NOMO-1 treated with dmso at 0.1 percent for 144 hours (cell line): ENCODE measurements around the gene ZNF48.

Experiments used
- DNase-seq: peaks from one replicate; lab custom pipeline; 2025; ENCODE audit not compliant: unreplicated experiment; lab: John Stamatoyannopoulos, UW

The ZNF48 gene

DNA sequence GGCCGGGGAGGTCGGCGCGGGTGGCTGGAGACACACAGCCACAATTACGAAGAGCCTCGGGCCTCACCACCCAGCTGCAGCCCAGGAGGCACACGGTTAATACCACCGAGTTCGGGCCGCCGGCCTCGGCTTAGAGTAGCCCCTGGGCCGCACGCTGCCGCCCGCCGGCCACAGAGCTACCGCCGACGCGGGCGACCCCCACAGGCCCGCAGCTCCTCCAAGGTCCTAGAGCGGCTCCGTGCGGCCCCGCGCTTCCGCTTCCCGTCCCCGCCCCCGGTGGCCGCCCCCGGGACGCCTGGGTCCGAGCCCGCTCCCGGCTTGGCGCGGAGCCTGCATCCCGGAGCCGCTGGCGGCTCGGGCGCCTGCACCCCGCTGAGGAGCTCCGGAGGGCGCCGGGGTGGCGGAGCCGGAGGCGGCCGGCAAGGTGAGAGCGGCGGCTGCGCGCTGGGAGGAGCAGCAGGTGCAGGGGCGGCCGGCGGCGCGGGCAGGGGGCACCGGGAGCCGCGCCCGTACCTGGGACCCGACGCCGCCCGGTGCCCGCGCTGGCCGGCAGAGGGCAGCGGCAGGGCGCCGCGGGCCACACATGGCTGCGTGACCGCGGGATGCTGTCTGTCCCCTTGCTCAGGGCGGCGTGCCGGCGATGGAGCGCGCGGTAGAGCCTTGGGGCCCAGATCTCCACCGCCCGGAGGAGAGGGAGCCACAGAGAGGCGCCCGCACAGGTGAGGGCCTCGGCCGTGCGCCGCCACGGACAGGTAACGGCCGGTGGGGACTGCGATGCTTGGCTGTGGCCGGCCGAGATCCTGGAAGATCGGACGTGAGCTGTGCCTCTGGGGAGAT is at the start of gene ZNF48:
ZNF48 (plus strand) TSS at position 266 of the 837 bp plus-strand sequence; CDS start at position 641, 375 bp downstream.
- DNase-seq, result peak; percentile 84

DNA sequence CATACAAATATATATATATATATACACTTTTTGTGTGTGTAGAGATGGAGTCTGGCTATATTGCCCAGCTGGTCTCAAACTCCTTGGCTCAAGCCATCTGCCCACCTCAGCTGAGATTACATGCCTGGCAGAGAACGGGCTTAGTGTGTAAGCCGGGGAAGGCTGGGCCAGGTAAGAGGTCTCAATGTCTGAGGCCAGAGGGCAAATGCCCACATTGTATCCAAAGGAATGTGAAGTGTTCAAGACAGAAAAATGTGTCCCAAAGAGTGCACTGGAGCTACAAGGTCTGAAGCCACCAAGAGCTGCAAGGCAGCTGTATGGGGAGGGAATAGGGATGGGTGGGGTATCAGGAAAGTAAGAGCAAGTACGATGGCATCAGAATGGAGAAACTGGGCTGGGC is 48.9 kb upstream of the ZNF48 start:
- no peak for DNase-seq

DNA sequence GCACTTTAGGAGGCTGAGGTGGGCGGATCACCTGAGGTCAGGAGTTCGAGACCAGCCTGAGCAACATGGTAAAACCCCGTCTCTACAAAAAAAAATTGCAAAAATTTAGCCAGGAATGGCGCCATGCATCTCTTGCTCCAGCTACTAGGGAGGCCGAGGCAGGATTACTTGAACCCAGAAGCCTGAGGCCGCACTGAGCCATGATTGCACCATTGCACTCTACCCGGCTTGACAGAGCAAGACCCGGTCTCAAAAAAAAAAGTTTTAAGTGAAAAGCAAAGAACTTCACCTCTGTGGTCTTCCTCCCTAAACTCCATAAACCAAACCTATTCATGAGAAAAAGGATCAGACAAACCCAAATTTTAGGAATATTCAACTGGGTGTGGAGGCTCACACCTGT is 47.1 kb upstream of the ZNF48 start:
- DNase-seq, result no peak

DNA sequence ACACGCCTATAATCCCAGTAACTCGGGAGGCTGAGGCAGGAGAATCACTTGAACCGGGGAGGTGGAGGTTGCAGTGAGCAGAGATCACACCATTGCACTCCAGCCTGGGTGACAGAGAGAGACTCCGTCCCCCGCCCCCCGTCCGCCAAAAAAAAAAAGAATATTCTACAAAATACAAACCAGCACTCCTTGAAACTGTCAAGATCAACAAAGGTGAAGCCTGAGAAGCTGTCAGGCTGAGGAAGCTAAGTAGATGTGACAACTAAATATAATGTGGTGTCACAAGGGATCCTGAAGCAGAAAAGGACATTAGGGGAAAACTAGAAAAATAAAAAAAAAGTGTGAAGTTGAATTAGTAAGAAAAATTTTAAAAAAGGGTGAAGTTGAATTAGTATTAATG is 46.3 kb upstream of the ZNF48 start:
- DNase-seq, result no peak

DNA sequence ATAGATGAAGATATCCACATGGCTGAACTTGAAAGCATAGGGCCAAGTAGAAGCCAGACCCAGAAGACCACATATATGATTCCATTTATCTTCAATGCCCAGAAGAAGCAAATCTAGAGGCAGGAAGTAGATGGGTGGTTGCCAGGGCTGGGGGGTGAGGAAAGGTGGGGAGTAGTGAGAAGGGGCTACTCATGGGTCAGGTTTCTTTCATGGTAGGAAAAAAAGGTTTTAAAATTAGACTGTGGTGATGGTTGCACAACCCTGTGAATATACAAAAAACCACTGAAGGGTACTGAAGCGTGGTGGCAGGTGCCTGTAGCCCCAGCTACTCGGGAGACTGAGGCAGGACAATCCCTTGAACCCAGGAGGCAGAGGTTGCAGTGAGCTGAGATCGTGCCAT is 45.5 kb upstream of the ZNF48 start:
- DNase-seq, result no peak

DNA sequence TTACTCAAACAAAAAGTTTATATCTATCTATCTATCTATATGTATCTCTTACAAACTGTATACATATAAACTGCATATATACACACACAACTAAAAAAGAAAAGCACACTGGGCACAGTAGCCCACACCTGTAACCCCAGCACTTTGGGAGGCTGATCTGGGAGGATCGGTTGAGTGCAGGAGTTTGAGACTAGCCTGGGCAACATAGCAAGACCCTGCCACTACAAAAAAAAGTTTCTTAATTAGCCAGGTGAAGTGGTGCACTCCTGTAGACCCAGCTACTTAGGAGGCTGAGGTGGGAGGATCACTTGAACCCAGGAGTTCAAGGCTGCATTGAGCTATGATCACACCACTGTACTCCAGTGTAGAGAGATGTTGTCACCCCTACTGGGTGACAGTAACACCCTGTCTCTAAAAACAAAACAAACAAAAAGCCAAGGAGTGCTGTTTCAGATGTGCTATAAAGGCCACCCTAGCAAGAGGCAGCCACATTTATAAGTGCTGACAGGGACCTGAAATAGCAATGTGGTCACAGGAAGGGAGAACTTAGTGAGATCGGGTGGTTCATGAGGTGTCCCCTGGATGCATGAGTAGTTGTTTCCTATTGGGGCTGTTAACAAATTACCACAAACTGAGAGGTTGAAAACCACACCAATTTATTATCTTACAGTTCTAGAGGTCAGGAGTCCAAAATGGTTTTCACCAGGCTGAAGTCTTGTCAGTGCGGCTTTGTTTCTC is 44.9 kb upstream of the ZNF48 start:
- no peak for DNase-seq

DNA sequence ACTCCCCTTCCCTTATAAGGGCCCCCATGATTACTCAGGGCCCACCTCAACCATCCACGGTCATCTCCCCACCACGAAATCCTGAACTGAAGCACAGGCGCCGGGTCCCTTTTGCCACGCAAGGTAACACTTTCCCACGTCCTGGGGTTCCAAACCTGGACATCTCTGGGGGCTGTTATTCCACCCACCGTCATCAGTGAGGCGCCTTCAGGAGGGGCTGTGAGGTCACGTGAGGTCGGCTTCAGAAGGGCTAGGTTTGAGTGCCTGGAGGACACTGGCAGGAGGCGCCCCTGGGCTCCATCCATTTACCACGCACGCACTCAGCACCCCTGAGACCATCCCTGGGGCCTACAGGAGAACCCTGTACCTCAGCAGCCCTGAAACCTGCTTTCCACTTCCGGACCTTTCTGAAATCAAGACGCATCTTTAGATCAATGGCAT is 44.2 kb upstream of the ZNF48 start:
- DNase-seq, result no peak

DNA sequence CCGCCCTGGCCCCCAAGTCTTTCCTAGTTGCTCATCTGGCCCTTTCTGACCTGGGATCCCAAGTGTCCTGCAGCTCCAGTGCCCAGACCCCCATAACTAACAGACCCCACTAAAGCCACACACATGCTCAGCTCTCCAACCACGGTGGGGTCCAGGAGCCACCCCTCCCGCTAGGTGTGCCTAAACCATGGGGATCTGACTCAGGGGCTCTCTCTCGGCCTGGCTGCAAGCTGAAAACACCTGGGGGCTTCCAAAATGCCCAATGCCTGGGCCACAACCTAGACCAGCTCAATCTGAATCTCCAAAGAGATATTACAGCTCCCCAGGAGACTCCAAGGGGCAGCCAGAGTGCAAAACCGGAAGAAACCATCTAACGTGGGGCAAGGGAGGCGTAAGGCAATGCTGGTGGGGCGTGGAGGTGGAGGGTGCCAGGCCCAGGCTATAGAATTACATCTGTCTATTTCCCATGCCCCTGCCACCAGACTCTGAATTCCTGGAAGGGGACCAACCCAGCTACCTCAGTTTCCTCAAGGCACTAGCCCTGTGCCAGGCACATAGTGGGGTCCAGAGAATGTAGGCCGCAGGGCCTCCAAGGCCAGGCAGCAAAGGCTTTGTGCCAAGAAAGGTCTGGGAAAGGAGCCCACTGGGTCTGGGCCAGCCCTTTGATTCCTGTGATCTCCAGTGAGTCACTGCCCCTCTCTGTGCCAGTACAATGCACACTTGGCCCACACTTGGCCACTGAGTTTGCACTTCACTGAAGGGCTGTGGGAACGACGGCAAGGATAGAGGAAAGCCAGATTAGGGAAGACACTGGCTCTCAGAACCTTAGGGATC is 43.4 kb upstream of the ZNF48 start:
- no peak for DNase-seq

DNA sequence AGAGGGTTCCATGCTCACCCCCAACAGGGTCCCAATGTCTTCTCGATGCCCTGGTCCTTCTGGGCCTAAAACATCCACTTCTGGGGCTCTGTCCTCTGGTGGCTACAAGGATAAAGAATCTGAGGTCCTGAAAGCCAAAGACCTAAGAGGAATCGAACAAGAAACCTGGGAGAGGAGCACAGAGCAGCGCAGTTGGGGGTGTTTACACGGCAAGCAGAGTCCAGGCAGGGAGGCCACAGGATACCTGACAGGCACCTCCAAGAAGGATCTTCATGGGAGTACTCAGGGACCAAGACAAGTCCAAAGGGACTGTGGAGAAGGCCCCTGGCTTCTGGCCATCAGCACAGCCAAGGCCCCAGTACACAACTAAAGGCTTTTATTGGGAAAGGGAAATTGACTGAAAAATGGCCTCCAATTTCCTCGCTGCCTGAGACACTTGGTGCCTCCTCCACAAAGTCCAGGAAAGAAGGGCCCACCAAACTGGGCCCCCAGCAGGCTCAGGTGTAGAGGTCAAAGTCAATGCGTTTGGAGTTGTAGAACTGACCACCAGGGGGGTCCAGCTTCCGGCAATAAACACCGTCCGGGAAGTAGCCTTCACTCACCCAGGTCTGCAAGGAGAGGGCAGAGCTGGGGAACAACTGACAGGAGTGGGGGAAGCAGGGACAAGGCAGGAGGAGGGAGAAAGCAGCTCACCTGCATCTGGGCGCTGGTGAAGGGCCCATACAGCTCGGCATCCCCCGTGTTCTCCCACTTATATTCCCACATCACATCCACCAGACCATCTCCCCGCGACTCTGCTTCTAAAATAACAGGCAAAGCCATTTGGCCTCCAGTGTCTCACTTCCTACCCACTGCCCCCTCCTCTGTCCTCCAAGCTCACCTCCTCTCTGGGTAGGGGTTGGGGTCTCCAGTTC is 42.5 kb upstream of the ZNF48 start:
- DNase-seq, result no peak

DNA sequence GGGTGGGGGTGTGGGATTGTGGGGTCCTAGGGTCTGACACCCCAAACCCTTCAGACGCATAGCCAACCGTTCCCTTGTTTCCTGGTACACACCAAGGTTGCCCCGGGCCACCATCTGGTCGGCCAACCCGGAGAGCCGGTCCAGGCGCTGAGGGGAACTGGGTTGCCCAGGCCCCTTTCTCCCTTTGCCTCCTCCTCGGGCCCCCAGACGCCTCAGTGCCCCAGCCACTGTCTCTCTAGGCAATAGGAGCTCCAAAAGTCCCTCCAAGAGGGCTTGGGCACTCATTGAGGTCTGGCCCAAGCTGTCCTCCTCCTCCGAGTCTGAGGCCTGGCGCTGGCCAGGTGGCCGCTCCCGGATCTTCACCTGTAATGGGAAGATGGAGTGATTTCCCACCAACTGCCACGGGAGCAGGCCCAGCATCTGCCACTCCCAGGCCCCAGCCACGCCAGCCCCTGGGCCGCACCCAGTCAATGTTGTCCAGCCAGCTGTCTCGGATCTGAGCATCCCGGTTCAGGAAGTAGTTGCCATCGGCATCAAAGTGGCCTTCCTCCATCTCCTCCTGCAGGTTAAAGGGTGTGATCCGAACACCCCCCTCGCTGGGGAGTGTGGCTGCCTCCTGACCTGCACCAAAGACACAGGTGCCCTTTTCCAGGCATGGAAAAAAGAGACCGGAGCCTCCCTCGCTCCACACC is 41.6 kb upstream of the ZNF48 start:
- DNase-seq, result no peak

DNA sequence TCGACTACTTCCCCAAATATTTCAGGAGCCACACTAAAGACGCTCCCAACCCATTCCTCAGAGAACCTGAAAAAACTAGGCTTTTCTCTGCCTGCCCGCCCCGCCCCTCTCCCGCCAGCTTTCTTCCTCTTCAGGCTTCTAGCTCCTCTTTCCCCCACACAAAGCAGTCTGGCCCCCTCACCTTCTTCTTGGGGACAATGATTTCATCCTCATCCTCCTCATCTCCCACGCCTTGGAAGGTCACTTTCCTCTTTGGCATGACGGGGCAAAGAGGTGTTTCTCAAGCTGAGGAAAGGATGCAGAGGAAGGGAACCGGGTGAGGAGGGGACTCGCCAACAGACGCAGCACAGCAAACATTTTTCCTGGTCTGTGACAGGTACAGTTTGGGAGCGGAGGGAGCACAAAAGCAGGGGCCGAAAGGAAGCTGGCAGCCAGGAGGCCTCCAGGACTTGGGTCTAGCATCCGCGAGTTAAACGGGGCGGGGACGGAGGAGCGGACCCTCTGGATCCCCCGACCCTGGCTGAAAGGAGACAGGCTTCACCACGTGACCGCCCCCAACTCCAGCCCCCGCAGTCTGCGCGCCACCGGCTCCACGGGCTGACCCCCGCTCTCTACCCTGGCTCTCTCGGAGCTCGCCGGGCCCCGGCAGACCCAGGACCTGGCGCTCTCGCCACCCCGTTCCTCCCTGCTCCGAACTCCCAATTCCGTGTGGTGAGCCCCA is 40.6 kb upstream of the ZNF48 start:
- no peak for DNase-seq

DNA sequence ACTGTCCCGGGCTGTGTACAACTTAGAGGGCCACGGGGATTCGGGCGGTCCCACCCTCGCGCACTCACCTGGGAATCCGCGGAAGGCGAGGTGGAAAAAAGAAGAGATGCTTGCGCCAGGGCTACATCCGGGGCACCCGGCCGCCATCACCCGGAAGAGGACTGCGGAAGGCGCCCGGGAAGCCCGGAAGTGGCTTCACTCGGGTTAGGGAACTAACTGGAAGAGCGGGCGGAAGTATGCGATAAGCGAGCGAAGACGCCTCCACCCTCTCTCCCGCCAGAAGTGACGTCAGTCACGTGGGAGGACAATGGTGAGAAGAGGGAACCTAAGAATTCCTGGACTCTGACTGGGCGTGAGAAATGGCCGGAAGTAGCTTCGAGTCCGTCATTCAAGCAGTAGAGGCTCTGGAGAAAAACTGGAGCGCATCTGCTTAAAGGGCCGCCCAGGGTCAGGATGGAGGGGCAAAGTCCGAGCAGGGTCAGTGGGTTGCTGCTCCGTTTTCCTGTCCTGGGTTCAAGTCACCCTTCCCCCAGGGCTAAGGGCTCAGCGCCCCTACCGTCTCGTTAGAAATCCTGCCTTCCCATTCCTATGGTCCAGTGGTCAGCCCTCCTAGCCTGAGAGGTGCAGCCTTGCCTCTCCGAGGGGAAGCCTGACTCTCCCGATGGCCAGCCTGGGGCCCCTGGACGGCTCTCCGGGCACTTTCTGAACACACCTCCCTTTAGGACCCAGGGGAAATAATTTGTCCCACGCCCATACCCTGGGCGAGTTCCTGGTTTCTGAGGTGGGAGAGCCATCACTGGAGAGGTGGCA is 39.9 kb upstream of the ZNF48 start, which contains the start of gene CD2BP2:
CD2BP2 (minus strand) TSS at position 165 of the 810 bp plus-strand sequence. CDS start 627 bp downstream, outside the sequence.
- peak; percentile 97 for DNase-seq

DNA sequence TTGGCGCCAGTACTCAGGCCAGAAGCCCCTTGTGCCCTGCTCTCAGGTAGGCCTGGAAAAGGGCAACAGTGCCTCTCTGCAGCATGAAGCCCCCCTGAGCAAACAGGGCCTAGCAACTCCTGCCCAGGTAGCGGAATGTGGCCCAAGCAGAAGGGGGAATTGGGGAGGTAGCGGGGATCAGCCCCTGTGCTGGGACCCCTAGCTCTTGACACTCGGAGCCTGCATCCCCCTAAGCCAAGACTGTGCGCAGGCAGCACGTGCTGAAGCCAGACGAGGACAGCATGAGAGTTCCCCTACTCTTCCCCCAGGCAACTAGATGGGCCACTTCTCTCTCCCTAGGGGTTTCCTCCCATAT is 39.3 kb upstream of the ZNF48 start:
- no peak for DNase-seq

DNA sequence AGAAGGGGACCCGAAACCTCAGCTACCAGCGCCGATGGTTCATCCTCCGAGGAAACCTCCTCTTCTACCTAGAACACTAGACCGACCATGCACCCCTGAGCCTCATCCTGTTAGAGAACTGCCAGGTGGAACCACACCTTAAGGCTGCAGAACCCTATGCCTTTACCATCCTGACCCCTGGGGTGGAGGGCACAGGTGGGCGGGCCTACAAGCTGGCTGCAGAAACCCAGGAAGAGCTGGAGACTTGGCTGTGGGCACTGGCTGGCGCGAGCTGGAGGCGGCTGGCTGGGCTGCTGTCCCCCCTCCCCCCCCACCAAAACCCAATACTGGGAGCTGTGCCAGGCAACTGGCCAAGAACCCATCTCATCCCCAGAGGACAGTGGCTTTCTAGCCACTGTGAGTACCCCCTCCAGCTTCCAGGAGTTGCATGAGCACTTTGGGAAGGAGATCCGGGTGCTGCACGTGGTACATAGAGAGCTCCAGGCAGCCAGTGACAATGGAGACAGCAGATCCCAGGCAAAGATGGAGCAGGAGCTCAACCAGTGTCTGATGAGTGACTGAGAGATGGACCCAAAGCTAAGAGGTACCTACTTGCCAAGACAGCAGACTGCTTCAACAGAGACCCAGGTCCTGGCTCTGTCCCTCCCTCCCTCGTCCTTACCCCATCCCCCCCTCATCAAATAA is 38.7 kb upstream of the ZNF48 start:
- no peak for DNase-seq

DNA sequence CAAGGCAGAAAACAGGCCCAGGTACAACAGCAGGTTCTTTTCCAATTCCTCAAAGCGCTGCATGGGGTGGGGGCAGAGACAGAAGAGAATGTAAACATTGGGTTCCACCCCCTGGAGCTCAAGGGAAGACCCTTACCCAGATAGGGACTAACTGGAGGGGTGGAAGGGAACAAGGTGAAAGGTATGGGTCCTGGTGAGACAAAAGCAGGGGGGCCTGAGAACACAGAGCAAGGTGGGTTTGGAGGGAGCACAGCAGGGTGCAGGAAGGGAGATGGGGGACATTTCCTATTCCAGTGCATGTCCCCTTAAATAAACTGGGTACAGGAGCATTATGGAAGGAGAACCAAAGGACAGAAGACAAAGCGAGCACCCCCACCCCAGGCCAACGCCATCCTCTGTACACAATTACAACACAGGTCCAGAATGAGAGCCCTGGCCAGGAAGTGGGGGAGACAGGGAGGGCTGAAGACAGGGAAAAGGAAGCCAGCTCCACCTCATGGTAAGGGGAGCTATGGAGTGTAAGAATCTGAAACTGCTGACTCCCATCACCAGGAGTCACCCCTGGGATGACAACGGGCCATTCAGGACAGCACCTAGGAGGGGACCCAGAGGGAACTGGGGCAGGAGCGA is 38.0 kb upstream of the ZNF48 start:
- DNase-seq, result no peak

DNA sequence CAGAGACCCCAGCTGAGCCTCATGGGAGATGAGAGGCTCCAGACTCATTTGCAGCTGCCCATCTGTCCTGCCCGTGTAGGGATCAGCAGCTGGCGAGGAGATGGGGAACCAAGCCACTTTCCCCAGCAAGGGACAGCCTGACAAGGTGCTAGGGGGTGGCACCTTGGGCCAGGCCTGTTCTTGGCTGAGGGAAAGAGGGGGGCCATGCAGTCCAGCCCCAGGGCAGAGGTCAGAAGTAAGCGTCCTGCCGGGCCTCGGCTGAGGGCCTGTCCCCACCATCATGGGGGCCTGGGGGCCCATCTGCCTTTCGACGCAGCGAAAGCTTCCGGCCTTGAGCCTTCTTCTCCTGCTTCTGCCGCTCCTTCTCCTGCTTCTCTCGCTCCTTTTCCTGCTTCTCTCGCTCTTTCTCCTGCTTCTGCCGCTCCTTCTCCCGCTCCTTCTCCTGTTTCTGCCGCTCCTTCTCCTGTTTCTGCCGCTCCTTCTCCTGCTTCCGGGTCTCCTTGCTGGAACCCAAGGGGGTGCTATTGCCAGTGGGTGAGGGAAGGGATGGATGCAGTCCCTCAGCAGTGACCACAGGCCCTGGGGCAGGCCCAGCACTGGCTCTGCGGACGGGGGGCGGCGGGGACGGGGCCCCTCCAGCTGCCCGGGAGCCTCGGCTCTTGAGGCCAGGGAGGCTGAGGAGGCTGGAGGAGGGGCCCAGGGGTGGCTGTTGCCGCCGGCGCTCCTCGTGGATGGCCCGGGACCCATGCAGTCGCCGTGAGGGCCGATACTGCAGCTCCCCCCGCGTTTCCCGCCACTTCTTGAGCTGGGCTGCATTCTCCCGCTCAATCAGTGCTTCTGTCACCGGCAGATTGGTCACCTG is 37.3 kb upstream of the ZNF48 start:
- no peak for DNase-seq
